Measurements from ENCODE around the gene KIAA1217. TPM values are rescaled to one million over a fixed set of nuclear protein-coding genes. Genes with fewer than 3 reads are reported as not detected.

KIAA1217 gene
- total and polyA plus RNA-seq, 2 of the 8 experiments (the other 6 are each of a cell fraction or from before 2014, with no cell fraction given), result 4.5 to 15.6 TPM

DNA sequence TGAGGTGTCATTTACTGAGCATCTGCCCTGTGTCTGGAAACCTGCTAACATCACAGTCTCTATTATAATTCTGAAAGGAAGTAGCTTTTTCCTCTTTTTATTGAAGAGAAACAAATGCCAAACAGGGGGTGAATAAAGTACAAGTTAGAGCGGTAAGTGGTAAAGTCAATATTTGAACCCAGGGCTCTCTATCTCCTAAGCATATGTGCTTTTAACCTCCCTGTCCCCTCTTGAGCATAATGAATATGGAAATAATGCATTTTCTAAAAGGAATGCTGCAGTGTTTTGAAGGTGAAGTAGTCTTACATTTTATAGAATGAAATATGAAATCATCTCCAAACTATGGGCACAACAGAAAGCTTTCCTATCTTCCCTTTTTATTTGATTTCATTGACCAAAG, 196.7 kb downstream of the KIAA1217 start:
- Histone ChIP-seq H4K20me1 (replicated peaks in 1 of 2; ENCODE audit: control insufficient read depth in 1 of 2, insufficient read depth in 2 of 2, low read length in 2 of 2) (no peaks in the 10 kb centered on the region), H4K91ac (replicated peaks; ENCODE audit: insufficient read length, low read length) (no peak overlapping the region), H3K14ac (ENCODE audit: insufficient read length) (no peak overlapping the region), H3K56ac (replicated peaks; ENCODE audit: insufficient read length, low read depth, low read length) (no peak overlapping the region), H3K4me3 (ENCODE audit: extremely low read depth in 1 of 4, insufficient read depth in 2 of 4, low read depth in 3 of 4, low read length in 4 of 4) (no peak overlapping the region), H3K27me3 (replicated peaks in 1 of 4; ENCODE audit: control insufficient read depth in 3 of 4, extremely low read depth in 1 of 4, insufficient read depth in 3 of 4, low read length in 3 of 4) (no peaks in the 10 kb centered on the region), H3K36me3 (ENCODE audit: control insufficient read depth in 2 of 4, insufficient read depth in 4 of 4, low read length in 3 of 4) (no peaks in the 10 kb centered on the region), H3K18ac (ENCODE audit: extremely low read depth, low read length) (no peak overlapping the region), H2BK12ac (ENCODE audit: low read depth, low read length) (no peak overlapping the region), H2BK120ac (replicated peaks; ENCODE audit: low read depth, low read length) (no peak overlapping the region), H2BK15ac (ENCODE audit: low read length) (no peak overlapping the region), H3K79me1 (ENCODE audit: low read depth, low read length) (no peaks in the 10 kb centered on the region), H2BK20ac (ENCODE audit: low read length) (no peak overlapping the region), H3K79me2 (ENCODE audit: control insufficient read depth in 1 of 2, insufficient read depth in 2 of 2, low read length in 2 of 2) (no peaks in the 10 kb centered on the region), H4K5ac (ENCODE audit: insufficient read length, low read depth, low read length) (no peak overlapping the region), H2BK5ac (ENCODE audit: low read depth, low read length) (no peak overlapping the region), H2AFZ (ENCODE audit: low read length) (no peak overlapping the region), H3K9ac (replicated peaks in 1 of 4; ENCODE audit: extremely low read depth in 1 of 4, low read depth in 3 of 4, low read length in 3 of 4) (no peak overlapping the region), H3K27ac (ENCODE audit: low read depth, low read length) (no peak overlapping the region), H4K8ac (ENCODE audit: extremely low read depth, insufficient read depth, low read length) (no peak overlapping the region), H3K4me2 (ENCODE audit: insufficient read depth in 1 of 2, low read depth in 2 of 2, low read length in 2 of 2) (no peak overlapping the region), H2AK5ac (ENCODE audit: low read depth, low read length) (no peak overlapping the region), H3K9me3 (ENCODE audit: insufficient read depth in 2 of 2, low read depth in 1 of 2, low read length in 1 of 2) (no peaks in the 10 kb centered on the region), H3K23ac (ENCODE audit: insufficient read length) (no peak overlapping the region), H3K4ac (replicated peaks; ENCODE audit: insufficient read length, low read depth, low read length) (no peak overlapping the region), H3K23me2 (ENCODE audit: low read depth, low read length) (no peaks in the 10 kb centered on the region), H3K4me1 (replicated peaks in 1 of 4; ENCODE audit: control insufficient read depth in 3 of 4, insufficient read depth in 4 of 4, low read length in 3 of 4) (no peaks in the 10 kb centered on the region)
- CTCF ChIA-PET (ENCODE audit: partially characterized antibody), result interaction anchor here (1.3 to 3.4 kb wide), 4 partner anchors 10 to 113 kb away, joined by 3 to 9 read pairs (median 6); no protein-coding TSS in a partner anchor
- FAIRE-seq, result no peak
- DNase-seq (ENCODE audit: low read depth in 1 of 2, low spot score in 2 of 2), result no peak
- 63% methylated on average over 1 of the region's 1 CpG; no CpG with 5 or more reads in 1 of the 2 experiments for WGBS, 2 experiments (ENCODE audit: extremely low coverage in 1 of 2, insufficient coverage in 1 of 2, insufficient read length in 1 of 2, insufficient replicate concordance in 2 of 2, low coverage in 1 of 2, low lambda C conversion rate in 2 of 2, missing lambda C conversion rate in 1 of 2)
- POLR2A ChIA-PET (ENCODE audit: partially characterized antibody), result no interaction called here
- no peak for TF ChIP-seq SRF (IDR thresholded peaks at IDR 0.05; ENCODE audit: low read depth, low read length)
- no peak for TF ChIP-seq NANOG (IDR thresholded peaks at IDR 0.05; ENCODE audit: insufficient read depth, low read depth, low read length, poor library complexity, severe bottlenecking)
- no peak for TF ChIP-seq EZH2 (IDR thresholded peaks at IDR 0.05; ENCODE audit: low read depth, low read length, severe bottlenecking)
- no peak for TF ChIP-seq FOSL1 (IDR thresholded peaks at IDR 0.05; ENCODE audit: insufficient read depth, low read depth, low read length)
- TF ChIP-seq CBX8 (IDR thresholded peaks at IDR 0.05; ENCODE audit: borderline replicate concordance, low read depth, low read length), result no peak
- no peak for TF ChIP-seq BACH1 (IDR thresholded peaks at IDR 0.05; ENCODE audit: low read length)
- TF ChIP-seq KDM4A (IDR thresholded peaks at IDR 0.05; ENCODE audit: low read depth, low read length, severe bottlenecking), result no peak
- TF ChIP-seq RNF2 (IDR thresholded peaks at IDR 0.05; ENCODE audit: borderline replicate concordance, low read depth, low read length, missing control alignments, poor library complexity, severe bottlenecking), result no peak
- no peak for TF ChIP-seq TEAD4 (IDR thresholded peaks at IDR 0.05; ENCODE audit: low read depth, low read length)
- TF ChIP-seq CHD1 (IDR thresholded peaks at IDR 0.05; ENCODE audit: low read depth, low read length), result no peak
- no peak for TF ChIP-seq TCF12 (IDR thresholded peaks at IDR 0.05; ENCODE audit: low read depth, low read length)
- TF ChIP-seq JUN (IDR thresholded peaks at IDR 0.05; ENCODE audit: low read depth, low read length), result no peak
- no peak for TF ChIP-seq CBX5 (IDR thresholded peaks at IDR 0.05; ENCODE audit: low read depth, low read length)
- no peak for TF ChIP-seq SP1 (IDR thresholded peaks at IDR 0.05; ENCODE audit: low read depth, low read length)
- no peak for TF ChIP-seq EGR1 (IDR thresholded peaks at IDR 0.05; ENCODE audit: borderline replicate concordance, low read depth, low read length)
- TF ChIP-seq SP4 (IDR thresholded peaks at IDR 0.05; ENCODE audit: low read length), result no peak

All from H1 (cell line).